ENCODE results near the gene ZBTB20.
A peak's percentile ranks its signal among the peaks of the same experiment; 100 is the strongest.
"Not testable (repeated sequence)": the region's sequence is repeated elsewhere in the genome, so short reads cannot be mapped to it uniquely, and the experiment has no call there.

The ZBTB20 gene

DNA sequence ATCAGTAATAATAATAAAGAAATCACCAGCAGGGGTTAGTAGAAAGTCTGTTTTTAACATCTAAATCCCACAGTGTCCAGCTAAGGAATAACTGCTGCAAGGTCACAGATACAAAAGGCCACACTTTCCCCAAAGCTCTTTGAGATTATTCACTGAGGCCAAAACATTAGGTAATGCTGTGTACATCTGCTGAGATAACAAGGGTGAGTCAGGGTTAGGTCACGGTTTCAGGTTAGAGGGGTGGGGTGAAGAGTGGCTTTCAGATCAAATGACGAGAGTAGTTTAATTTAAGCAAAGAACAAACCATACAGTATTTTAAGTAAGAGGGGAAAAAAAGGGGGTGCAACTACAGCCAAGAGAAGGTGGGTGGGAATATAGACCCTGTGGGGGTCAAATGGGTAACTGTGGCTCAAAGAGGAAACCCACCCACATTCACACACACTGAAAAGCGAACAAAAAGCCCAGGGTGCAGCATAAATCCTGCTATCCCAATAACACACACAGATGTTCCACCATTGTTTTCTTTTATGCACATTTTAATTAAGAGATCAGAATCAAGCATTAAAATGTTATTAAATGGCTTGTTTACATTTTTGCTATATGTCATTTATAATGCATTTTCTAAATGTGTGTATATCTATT lies 440.4 kb downstream of the ZBTB20 start:
- peak; percentile 58 for DNase-seq

DNA sequence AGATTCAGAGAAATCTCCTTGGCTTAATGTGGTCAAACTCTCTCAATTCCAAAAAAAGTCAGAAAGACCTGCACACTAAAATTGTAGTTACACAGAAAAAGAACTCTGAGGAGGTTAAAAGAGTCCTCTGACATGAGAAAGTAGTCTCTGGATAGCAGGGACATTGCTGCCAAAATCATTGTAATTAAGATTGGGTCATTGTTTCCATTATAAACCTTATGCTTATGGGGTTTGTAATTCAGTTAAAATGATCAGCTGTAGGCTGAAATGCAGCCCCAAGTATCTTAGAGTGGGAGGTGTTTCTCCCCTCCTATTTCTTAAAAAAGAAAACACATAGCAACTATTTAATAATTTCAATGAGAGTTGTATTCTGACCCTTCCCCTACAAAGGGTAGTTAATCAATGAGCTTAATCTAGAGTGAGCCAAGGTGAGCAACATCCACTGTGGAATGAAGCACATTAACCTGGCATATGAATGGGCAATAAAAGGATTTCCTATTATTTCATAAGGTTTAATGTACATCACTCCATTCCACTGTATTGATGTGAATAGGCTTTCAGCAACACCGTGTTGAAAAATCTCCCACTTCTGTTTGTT lies 446.4 kb downstream of the ZBTB20 start:
- DNase-seq, result no peak

DNA sequence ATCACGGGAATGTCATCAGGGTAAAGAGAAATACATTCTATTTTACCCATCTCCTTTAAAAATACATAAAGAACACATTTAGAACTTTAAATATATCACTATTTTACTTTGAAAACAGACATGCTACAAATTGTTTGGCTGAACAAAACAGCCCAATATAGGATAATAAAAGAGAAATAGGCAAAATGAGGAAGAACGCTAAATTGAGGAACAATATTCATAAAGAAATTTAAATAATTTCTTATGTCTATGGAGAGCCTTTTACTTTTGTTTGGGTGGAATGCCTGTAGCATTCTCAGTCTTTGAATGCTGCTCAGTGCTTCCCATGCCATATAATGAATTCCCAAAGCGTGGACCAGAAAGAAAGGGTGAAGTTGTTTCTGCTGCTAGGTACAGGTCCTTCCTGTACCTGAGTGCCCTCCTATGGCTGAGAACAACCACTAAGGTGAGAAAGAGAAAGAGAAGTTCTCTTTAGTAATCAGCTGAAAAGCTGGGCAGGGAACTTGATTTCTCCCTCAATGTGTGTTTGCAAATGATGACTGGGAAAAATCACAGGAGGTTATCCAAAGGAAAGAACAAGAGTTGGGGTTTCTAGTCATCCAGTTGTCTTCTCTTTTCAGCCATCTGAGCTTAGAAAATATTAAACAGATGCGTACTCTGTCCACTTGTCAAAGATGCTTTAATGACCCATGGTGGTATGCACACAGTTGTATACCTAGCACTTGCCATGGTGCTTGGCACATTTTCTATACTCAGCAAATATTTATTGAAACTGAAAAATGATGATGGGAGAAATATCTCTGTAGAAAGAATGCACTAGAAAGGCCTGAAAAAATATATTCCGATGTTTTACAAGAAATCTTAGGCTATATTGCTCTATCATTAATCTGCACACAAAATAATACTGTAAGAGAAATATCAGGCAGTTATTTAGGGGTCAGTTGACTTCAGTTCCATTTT lies 448.7 kb downstream of the ZBTB20 start:
- no peak for DNase-seq

DNA sequence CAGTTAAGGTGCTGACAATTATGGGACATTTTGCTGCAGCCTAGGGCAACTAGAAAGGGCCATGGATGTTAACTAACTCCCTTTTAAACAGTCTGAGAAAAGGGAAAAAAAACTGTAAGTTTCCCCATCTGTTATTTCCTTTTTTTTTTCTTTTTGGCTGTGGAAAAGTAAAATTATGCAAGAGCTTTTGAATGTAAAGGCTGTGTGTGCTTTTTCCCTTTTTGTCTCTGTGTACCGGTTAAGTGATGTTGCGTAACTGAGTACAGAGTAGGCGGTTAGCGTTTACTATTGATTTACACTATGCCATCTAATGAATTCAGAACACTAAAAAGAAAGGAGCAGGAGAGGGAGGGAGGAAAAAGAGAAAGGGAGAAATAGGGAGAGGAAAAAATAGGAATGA lies 449.7 kb downstream of the ZBTB20 start:
- DNase-seq, result no peak

DNA sequence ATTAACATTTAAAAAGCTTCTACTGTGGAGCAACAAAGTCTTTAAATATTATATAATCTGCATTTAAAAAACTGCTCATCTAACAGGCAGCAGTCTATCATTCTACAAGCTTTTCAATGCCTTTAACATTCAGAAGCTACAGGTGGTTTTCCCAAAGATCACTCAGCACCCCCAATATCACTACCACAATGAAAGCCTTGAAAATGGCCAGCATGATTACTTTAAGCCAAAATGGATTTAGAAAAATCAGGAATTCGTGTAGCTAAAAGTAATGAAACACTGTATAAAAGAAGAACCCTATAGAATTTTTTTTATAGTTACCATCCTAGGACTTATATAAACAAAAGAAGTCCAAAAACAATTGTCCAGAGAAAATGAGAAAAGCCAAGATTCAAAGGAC lies 452.8 kb downstream of the ZBTB20 start:
- no peak for DNase-seq

DNA sequence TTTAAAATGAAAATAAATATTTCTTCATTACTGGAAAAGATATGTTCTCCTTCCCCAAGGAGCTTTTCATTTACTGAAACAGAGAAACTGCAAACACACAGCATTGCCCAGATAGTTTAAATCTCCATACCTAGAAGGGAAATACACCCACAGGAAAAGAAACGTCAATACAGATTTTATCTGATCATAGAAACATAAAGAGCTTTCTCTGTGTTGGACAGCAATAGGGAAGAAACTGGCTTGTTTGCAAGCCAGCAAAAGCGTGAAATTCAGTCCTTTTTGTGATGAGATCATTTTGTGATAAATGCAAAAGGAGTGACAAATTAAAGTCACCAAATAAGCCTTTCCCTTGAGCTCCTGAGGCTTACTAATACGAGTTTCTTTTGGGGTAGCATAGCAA lies 455.2 kb downstream of the ZBTB20 start:
- DNase-seq, result no peak

DNA sequence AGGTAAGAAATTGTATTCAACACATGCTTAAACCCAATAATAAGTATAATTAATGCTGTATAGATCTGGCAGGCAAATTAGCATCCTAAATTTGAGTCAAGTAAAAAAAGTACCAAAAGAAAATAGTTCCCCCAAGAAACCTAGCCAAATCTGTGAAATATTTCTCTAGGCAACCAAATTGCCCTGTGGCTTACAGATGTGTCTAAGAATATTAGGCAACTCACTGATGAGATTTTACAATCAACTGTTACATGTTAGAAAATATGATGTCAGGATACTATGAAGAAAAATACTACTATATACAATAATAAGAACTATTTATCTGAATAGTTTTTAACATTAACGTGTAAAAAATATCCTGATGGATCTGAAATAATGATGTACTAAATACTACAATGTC lies 456.2 kb downstream of the ZBTB20 start:
- DNase-seq, result no peak

DNA sequence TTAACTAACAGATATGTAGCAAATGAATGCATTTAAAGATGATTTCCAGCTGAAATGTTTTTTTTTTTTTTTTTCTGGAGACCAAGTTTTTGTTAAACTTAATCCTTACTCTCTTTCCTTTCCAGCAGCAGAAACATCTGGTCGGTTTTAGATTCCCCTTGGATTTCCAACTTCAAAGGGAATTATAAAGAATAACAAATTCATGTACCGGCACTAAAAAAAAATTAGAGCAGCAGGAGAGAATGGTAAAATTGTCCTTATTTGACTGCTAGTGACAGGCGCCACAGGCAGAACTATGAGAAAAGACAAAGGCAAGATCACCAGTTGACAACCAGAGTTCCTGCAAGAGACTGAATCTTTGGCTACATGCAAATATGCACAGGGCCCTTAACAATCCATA lies 459.9 kb downstream of the ZBTB20 start:
- DNase-seq, result no peak

DNA sequence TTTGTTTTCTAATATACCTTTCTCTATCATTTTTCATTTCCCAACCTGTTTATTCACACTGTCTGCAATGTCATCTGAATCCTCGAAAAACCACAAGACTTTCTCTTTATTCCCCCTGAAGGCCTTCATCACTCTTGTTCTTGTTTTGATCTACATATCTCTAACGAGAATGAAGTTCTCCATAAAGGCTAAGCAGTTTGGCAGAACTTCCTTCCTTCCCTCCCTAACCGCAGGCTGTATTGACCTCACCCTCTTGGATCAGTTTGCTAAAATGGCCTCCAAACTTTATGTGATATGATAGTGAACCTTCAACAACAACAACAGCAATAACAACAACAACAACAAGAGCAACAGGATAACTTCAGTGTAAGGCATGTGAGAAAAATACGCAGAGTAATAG lies 460.5 kb downstream of the ZBTB20 start:
- DNase-seq, result no peak

DNA sequence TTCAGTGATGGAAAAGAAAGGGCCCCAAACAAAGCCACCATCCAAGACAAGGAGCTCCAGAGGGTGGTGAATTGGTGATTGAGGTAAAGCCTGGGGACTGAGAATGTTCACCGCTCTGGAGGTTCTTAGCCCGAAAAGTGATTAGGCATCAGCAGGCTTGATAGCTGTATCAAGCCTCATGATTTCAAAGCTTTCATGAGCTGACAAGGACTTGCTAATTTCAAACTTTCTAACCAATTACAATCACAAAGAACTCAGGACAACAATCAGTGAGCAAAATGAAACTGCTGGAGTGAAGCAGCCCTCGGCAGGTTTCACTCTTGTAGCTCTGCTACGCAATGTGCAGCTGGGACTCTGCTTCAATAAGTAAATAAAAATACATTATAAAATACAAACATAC lies 461.9 kb downstream of the ZBTB20 start:
- DNase-seq, result no peak

DNA sequence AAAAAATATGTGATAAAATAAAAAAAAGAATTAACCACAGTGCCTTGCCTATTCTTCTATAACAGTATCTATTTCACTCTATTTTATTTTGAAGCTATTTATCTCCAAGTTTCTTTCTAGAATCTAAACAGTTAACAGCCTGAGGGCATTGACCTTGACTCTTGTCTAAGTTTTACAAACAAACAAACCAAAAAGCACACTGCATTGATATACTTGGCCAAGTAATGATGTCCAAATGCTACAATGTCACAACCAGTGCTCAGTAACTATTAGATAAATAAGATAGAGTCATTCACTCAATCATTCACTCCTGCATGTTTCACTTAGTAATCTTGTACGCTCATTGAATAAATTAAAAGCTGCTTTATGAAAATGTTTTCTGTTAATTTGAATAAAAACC lies 466.8 kb downstream of the ZBTB20 start:
- DNase-seq, result no peak

DNA sequence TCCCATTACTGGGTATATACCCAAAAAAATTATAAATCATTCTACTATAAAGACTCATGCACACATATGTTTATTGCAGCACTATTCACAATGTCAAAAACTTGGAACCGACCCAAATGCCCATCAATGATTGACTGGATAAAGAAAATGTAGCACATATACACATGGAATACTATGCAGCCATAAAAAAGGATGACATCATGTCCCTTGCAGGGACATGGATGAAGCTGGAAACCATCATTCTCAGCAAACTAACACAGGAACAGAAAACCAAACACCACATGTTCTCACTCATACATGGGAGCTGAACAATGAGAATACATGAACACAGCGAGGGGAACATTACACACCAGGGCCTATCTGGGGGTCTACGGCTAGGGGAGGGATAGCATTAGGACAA lies 467.3 kb downstream of the ZBTB20 start:
- DNase-seq, result not testable (repeated sequence)

DNA sequence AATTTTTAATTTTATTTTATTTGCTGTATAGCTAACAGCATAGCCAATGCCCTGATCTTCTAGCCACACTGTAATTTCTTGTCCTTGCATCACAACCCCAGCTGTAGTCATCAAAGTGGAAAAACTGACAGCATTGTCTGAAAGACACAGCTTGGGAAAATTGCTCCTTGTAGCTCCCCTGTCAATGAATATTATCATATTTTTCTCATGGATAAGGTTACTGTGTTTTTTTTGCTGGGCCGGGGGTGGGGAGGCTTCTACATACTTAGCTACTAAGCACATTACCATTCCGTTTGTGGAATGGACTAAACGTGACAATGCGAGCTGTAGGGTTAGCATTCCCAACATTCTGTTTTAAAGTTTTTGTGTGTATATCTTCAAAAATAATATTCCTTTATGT lies 472.0 kb downstream of the ZBTB20 start:
- no peak for DNase-seq

DNA sequence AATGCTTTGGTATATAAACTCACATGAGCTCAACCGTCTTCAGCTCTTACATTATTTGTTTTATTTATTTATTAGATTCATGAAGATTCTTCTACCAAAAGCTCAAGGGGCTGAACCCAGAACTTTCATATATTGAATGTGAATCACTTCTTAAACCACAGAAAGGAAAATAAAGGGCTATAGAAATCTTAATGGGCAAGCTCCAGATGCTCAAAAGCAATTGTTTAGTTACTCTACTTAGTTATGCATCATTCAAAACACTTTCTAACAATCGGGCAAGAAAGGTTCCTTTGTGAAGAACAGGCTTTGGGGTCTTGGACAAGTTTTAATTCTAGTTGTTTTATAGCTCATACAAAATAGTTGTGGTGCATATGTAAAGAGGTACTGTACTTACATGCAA lies 473.1 kb downstream of the ZBTB20 start:
- DNase-seq, result no peak

DNA sequence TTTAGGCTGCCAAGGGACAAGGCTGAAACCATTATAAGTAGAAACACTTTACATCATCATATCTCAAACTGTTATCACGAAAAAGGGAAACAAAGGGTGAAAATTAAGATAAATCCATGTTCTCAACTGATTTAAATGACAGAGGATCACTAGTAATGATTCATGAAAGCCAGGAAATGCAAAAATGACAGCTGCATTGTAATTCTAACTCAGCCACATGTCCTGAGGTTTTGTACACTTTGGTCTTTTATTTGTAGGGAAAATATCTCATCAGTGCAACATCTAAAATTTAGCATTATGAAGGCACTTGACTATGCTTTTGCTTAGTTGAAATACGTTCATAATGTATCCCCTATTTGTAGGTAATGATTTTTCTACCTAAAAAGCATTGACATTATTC lies 473.6 kb downstream of the ZBTB20 start:
- DNase-seq, result no peak

DNA sequence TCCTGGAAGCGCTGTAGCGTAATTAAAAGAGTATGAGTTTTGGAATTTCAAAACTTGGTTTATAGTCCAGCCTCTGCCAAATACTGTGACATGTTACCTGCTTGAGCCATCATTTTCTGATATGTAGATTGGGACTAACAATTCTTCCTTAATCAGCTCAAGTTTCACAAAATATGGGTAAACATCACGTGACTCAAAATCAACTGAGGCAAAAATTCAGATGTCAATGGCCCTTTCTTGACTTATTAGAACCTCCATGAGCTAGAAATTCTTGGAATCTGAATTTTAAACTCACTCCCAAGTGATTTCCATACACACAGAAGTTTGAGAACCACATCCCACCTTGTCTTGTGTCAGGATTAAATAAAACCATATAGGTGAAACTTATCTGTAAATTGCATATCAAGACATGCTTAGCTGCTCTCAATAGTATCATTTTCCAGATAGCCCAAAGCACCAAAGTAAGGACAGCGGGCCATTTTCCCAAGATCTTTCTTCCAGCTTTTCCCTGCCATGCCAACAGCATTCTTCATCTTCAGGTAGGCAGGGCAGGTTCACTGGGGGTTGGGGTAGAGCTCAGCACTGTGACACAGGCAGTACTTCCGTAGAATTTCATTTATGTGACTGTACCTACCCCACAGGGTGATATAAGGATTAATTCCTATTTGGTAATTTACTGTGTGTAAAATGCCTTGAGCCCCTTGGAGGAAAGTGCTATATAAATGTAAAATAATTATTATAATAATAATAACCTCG lies 474.2 kb downstream of the ZBTB20 start:
- no peak for DNase-seq

DNA sequence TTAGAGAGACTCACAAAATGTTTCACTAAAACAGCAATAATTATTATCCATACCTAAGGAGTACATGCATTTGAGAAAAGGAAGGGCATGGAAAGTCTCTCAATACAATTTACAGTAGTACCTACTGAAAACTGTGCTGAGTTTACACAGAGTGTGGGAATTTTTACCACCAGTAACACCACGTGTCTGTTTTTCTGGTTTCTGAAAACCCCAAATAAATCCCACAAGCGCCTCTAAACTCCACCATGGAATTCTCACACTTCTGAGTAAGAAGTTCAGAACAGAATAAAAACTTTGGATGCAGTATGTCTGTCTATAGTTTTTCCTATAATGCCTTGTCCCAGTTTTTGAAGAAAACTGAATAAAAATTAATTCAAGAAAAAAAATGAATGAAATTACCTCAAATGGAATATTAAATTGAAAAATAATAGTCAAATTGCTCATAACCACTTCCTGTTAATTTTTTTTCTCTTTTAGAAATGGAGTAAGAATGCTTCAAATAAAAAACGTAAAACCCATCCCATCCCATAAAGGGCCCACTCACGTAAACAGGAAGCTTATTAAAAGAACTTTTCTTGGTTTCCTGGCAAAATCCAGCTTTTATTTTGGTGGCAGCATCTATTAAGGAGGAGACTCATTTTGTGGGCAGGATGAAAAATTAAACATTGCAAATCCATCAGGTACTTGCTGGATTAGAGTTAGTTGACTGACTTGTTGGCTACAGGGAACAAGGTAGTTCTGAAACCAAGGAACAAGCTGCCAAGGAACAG lies 475.2 kb downstream of the ZBTB20 start:
- no peak for DNase-seq

DNA sequence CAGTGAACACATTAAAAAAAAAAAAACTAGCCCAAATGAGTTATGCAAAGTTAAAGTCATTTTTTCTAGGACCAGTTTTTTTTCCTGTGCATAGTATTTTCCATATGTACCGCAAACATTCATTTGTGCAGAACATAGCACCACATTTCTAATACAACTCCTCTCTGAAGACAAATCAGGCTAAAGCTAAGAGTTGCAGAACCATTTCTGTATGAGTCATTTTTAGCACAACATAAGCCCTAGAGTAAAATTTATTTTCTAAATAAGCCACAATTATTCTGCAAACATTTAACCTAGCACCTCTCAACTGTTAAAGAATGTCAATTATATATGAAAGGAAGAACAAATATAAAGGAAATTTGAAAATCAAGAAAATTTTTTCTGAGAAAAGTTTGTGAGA lies 477.5 kb downstream of the ZBTB20 start:
- DNase-seq, result no peak

DNA sequence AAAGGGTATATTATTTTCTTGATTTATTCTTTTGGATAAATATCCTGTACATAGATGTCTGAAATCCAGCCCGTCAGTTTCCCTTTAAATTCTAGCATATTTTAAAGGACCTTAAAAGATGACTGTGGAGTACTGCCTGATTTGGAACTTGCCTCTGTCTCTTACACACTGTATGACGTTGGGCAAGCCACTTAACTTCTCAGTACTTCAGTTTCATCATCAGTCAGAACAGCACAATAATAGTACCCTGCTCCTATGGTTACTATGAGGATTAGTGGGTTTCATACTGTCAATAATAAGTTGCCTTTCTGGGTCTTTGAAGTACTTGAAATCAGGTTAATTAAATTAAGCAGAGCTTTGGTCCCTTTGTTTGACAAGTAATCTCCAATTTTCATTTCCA lies 479.0 kb downstream of the ZBTB20 start:
- no peak for DNase-seq

DNA sequence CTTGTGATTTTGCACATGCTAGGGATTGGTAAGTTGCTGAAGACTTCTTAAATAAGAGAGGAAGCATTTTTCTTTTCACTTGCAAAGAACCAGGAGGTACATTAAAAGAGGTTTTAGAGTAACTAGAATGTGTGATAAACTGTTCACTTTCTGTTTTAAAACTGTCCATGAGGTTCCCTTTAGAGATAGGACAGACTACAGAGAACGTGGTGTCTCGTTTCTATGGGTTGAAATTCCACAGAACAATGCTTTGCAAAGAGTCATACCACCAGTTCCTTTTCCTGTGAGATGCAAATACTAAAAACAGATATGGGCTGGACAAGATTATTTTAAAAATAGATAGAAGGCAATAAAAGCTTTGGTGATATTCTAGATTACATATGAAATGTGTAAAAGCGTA lies 480.5 kb downstream of the ZBTB20 start:
- DNase-seq, result no peak

DNA sequence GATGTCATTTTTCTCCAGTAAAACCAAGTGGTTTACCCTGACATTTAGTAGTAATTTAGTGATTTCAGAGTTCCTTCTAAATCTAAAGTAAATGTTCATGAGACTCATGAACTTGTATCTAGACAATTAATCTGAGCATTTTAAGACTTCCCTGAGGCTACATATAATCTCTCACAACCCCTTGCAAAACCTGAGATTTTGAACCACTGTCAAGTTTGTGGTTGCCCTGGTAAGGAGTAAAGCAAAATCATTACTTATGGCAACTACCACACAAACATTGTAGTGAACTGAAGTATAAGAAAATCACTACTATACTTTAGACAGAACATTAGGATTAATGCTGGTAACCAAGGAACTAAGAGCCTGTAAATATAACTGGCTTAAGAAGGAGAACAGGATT lies 483.1 kb downstream of the ZBTB20 start:
- no peak for DNase-seq

DNA sequence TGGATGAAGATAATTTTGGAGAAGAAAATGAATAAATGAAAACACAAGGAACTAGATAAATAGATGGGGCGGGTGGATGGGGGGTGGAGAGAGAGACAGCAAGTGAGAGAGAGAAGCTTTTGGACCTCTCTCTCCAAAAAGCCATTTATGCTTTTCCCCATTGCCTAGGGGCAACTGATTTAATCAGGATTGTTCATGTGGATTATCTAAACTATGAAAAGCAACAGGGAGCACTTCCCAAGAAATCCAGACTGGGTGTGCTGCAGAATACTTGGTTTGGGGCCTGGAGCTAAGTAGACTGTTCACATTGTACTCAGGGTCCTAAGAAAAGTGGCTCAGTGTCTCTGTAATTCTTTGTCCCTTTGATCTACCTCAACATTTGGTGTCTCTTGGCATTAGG lies 486.3 kb downstream of the ZBTB20 start:
- DNase-seq, result no peak

DNA sequence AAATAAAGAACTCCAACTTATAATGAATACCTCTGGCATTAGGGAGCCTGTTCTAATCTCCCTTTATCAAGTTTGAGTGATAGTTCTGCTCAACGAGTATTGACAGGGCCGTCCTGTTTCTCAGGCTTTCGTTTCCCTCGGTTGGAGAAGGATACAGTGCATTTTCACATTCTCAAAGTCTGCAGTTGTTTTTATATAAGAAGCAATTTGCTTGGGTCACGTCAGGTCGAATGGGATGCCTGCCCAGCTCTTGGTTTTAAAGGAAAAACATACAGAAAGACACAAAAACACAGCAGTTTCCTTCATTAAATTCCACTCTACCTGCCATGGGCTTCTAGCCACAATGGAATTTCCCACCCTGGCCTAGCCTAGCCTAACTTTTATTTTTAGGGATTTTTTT lies 487.0 kb downstream of the ZBTB20 start:
- DNase-seq, result no peak

Data from NCI-H226 (cell line).